IMR-90 (cell line): ENCODE data around the gene FGF5. TPM values are rescaled to one million over a fixed set of nuclear protein-coding genes. Genes with fewer than 3 reads are reported as not detected.

ENCODE experiments used
- ATAC-seq: fragments of 200-7000 bp; cut with Tn5 transposase; 2 replicates; pipeline ENCODE4 v1.9.1; 2020; ENCODE audit warnings: low read depth, mild to moderate bottlenecking, moderate library complexity
- BruUV-seq: library from RNA; stranded (reverse); fragments of 400-500 nt; replicated peaks from 2 replicates; lab custom pipeline; 2021; lab: Mats Ljungman, UMichigan
- CTCF ChIA-PET: fragments of 300-600 bp; formaldehyde crosslinking; extraction: SDS; loops from one replicate; lab custom pipeline; 2021; ENCODE audit warnings: antibody characterized with exemption; lab: Yijun Ruan, JAX
- POLR2A ChIA-PET: fragments of 300-600 bp; sonication (Branson Sonifier 250); formaldehyde crosslinking; loops from one replicate; lab custom pipeline; 2022; ENCODE audit warnings: antibody characterized with exemption; ENCODE audit not compliant: unreplicated experiment; lab: Charles Lee
- DNase-seq: peaks from one replicate; pipeline ENCODE4 v3.0.0; 2013
- H2AFZ ChIP-seq: replicated peaks from 2 replicates; pipeline ENCODE3; 2013; ENCODE audit warnings: low read length, mild to moderate bottlenecking; ENCODE audit not compliant: poor library complexity
- H2AK5ac ChIP-seq: 2 replicates; pipeline ENCODE4 v1.6.1; 2013; ENCODE audit warnings: low read depth, low read length, inconsistent platforms
- H2AK9ac ChIP-seq: replicated peaks from 2 replicates; pipeline ENCODE3; 2013; ENCODE audit warnings: mild to moderate bottlenecking, low read depth, low read length, moderate library complexity; ENCODE audit not compliant: poor library complexity
- H2BK120ac ChIP-seq: 2 replicates; pipeline ENCODE4 v1.6.1; 2013; ENCODE audit warnings: low read depth, low read length, inconsistent platforms
- H2BK15ac ChIP-seq: 3 replicates; pipeline ENCODE4 v1.6.1; 2013; ENCODE audit warnings: low read depth, low read length, inconsistent platforms
- H2BK20ac ChIP-seq: 2 replicates; pipeline ENCODE4 v1.6.1; 2013; ENCODE audit warnings: low read depth, mild to moderate bottlenecking, inconsistent platforms, low read length, moderate library complexity
- H2BK5ac ChIP-seq: 2 replicates; pipeline ENCODE4 v1.6.1; 2013; ENCODE audit warnings: mild to moderate bottlenecking, low read depth, low read length, inconsistent platforms; ENCODE audit not compliant: poor library complexity, severe bottlenecking
- H3K14ac ChIP-seq: replicated peaks from 2 replicates; pipeline ENCODE4 v1.6.1; 2013; ENCODE audit warnings: low read depth, low read length, inconsistent platforms
- H3K18ac ChIP-seq: 2 replicates; pipeline ENCODE4 v1.6.1; 2013; ENCODE audit warnings: low read depth, low read length, control low read depth
- H3K23ac ChIP-seq: 2 replicates; pipeline ENCODE4 v1.6.1; 2013; ENCODE audit warnings: low read depth, low read length, inconsistent platforms
- H3K27ac ChIP-seq: 2 replicates; pipeline ENCODE4 v1.5.1; 2013; ENCODE audit warnings: mild to moderate bottlenecking, control low read depth, low read length; ENCODE audit not compliant: insufficient read depth
- H3K27me3 ChIP-seq: 2 replicates; pipeline ENCODE4 v1.6.1; 2013; ENCODE audit warnings: low read length; ENCODE audit not compliant: control insufficient read depth, insufficient read depth
- H3K36me3 ChIP-seq: 2 replicates; pipeline ENCODE4 v1.6.1; 2013; ENCODE audit warnings: low read length, mixed read lengths; ENCODE audit not compliant: control insufficient read depth, insufficient read depth
- H3K4ac ChIP-seq: 2 replicates; pipeline ENCODE4 v1.6.1; 2013; ENCODE audit warnings: low read depth, low read length, inconsistent platforms
- H3K4me1 ChIP-seq: 2 replicates; pipeline ENCODE4 v1.6.1; 2013; ENCODE audit warnings: low read length, mixed read lengths; ENCODE audit not compliant: control insufficient read depth, insufficient read depth
- H3K4me2 ChIP-seq: 2 replicates; pipeline ENCODE4 v1.6.1; 2013; ENCODE audit warnings: low read depth, mild to moderate bottlenecking, control low read depth, low read length, moderate library complexity
- H3K4me3 ChIP-seq: 2 replicates; pipeline ENCODE4 v1.5.1; 2013; ENCODE audit warnings: low read depth, mild to moderate bottlenecking, control low read depth, low read length, moderate library complexity; ENCODE audit not compliant: insufficient read depth
- H3K56ac ChIP-seq: 2 replicates; pipeline ENCODE4 v1.6.1; 2013; ENCODE audit warnings: low read length, inconsistent platforms; ENCODE audit not compliant: insufficient read depth; ENCODE audit errors: extremely low read depth
- H3K79me1 ChIP-seq, 2 experiments: 2 replicates each; pipeline ENCODE4 v1.6.1; 2013; ENCODE audit warnings: low read length in 2 of 2, inconsistent platforms in 1 of 2, low read depth in 1 of 2
- H3K9ac ChIP-seq: 2 replicates; pipeline ENCODE4 v1.6.1; 2013; ENCODE audit warnings: low read depth, low read length, control low read depth
- H3K9me1 ChIP-seq: 2 replicates; pipeline ENCODE4 v1.6.1; 2013; ENCODE audit warnings: low read length, inconsistent platforms; ENCODE audit not compliant: insufficient read depth
- H3K9me3 ChIP-seq: 2 replicates; pipeline ENCODE4 v1.6.1; 2013; ENCODE audit warnings: low read length; ENCODE audit not compliant: control insufficient read depth, insufficient read depth
- H4K20me1 ChIP-seq: 2 replicates; pipeline ENCODE4 v1.6.1; 2013; ENCODE audit warnings: low read length, inconsistent platforms; ENCODE audit not compliant: insufficient read depth
- H4K5ac ChIP-seq: 2 replicates; pipeline ENCODE4 v1.6.1; 2013; ENCODE audit warnings: mild to moderate bottlenecking, low read depth, low read length, control low read depth
- H4K8ac ChIP-seq, 2 experiments: 2 replicates each; pipeline ENCODE4 v1.6.1; 2013; ENCODE audit warnings: low read depth in 2 of 2, low read length in 2 of 2, control low read depth in 1 of 2, inconsistent platforms in 1 of 2
- H4K91ac ChIP-seq: 2 replicates; pipeline ENCODE4 v1.6.1; 2013; ENCODE audit warnings: low read depth, low read length, inconsistent platforms; ENCODE audit not compliant: insufficient read depth
- CEBPB ChIP-seq: IDR thresholded peaks from 2 replicates; pipeline ENCODE4 v1.6.1; 2012; ENCODE audit warnings: low read depth, low read length, improper control_type of control experiment
- CHD1 ChIP-seq: IDR thresholded peaks from 2 replicates; pipeline ENCODE4 v1.6.1; 2012; ENCODE audit warnings: low read depth, low read length, improper control_type of control experiment
- CTCF ChIP-seq: conservative IDR thresholded peaks from 2 replicates; pipeline ENCODE4 v1.5.1; 2012; ENCODE audit warnings: mild to moderate bottlenecking, low read depth, low read length, improper control_type of control experiment
- MAFK ChIP-seq: IDR thresholded peaks from 2 replicates; pipeline ENCODE4 v1.6.1; 2012; ENCODE audit warnings: low read depth, low read length, improper control_type of control experiment
- MAZ ChIP-seq: IDR thresholded peaks from 2 replicates; pipeline ENCODE4 v1.6.1; 2012; ENCODE audit warnings: low read depth, mild to moderate bottlenecking, low read length, improper control_type of control experiment, moderate library complexity, borderline replicate concordance
- NFE2L2 ChIP-seq: fragments of 150-350 bp; IDR thresholded peaks from 2 replicates; pipeline ENCODE4 v1.6.1; 2016; ENCODE audit warnings: low read depth, mild to moderate bottlenecking, low read length
- RAD21 ChIP-seq: IDR thresholded peaks from 2 replicates; pipeline ENCODE4 v1.6.1; 2012; ENCODE audit warnings: low read length, improper control_type of control experiment
- WGBS, 2 experiments: methylation state at CpG; one replicate each; pipeline versions ENCODE4 v1.1.5 to v1.1.7; 2013; ENCODE audit warnings: missing lambda C conversion rate in 2 of 2; ENCODE audit not compliant: insufficient read length in 1 of 2; ENCODE audit errors: extremely low coverage in 2 of 2; 5-methylcytosine and 5-hydroxymethylcytosine counted together
- dilution Hi-C: fragments of 300-500 bp; cut with HindIII; formaldehyde crosslinking; loops from one replicate; pipeline ENCODE4 v1.14.3; 2018; ENCODE audit warnings: low sequenced_read_pairs; ENCODE audit not compliant: unreplicated experiment
- in situ Hi-C: fragments of 300-500 bp; cut with MboI; formaldehyde crosslinking; loops from 3 replicates; pipeline ENCODE4 v1.14.3; 2019; ENCODE audit warnings: low sequenced_read_pairs, inconsistent platforms, mixed read lengths
- intact Hi-C: fragments of 100-400 bp; cut with micrococcal nuclease; formaldehyde crosslinking; loops from 2 replicates; pipeline ENCODE4 v1.10.0; 2022
- polyA plus RNA-seq, 3 experiments: library from polyadenylated mRNA; depleted of rRNA; stranded (reverse); fragments of >200 nt; gene quantifications; 2 replicates each; pipeline ENCODE4 v1.2.3, GENCODE V29; 2012; ENCODE audit warnings: low replicate concordance in 1 of 3
- total RNA-seq: library from RNA; depleted of rRNA; stranded (reverse); fragments of >200 nt; gene quantifications from 2 replicates; pipeline ENCODE4 v1.2.3, GENCODE V29; 2012
- TF ChIP-seq, protein P1 (sequence below): fragments of 150-350 bp; IDR thresholded peaks from 2 replicates; pipeline ENCODE4 v1.6.1; 2017; ENCODE audit warnings: mild to moderate bottlenecking, antibody characterized with exemption, low read length, low read depth

The FGF5 gene
- total and polyA plus RNA-seq, 2 of the 4 experiments (the other 2 are of a cell fraction), result 18.6 to 42.1 TPM

GRCh38 chr4:80266902-80267380, 477 bp downstream of the FGF5 start:
- Histone ChIP-seq H4K5ac (peak overlapping the region; percentile 52), H4K8ac (peak overlapping the region; percentile 13 to 58; a peak in 3 of 4 replicates), H3K4ac (peak overlapping the region; percentile 80), H3K4me3 (peak overlapping the region; percentile 63), H2AK5ac (peak overlapping the region; percentile 63), H2AFZ (peak overlapping the region; percentile 88), H3K9ac (peak overlapping the region; percentile 90), H3K79me1 (peaks cover 5 to 22% of the 10 kb centered on the region in 2 experiments; a peak in 3 of 4 replicates), H3K9me1 (peaks cover 11% of the 10 kb centered on the region; the same call in 1 of the 2 replicates), H3K4me1 (peaks cover 8% of the 10 kb centered on the region), H3K9me3 (no peaks in the 10 kb centered on the region), H2BK5ac (peak overlapping the region; percentile 95), H3K27ac (peak overlapping the region; percentile 87), H3K23ac (peak overlapping the region; percentile 76), H3K56ac (peak overlapping the region; percentile 88), H2BK120ac (peak overlapping the region; percentile 82), H4K91ac (peak overlapping the region; percentile 72), H2AK9ac (peak overlapping the region; percentile 99), H3K36me3 (peaks cover 4% of the 10 kb centered on the region; the same call in 1 of the 2 replicates), H3K14ac (peak overlapping the region; percentile 73), H3K18ac (peak overlapping the region; percentile 43), H3K4me2 (peak overlapping the region; percentile 85), H4K20me1 (peaks cover 37% of the 10 kb centered on the region; the same call in 1 of the 2 replicates), H3K27me3 (no peaks in the 10 kb centered on the region), H2BK20ac (peak overlapping the region; percentile 22), H2BK15ac (peak overlapping the region; percentile 15; the same call in 1 of the 3 replicates)
- peak; percentile 59 for DNase-seq
- WGBS, 2 experiments, result 0% methylated on average over 3 of the region's 25 CpGs; no CpG with 5 or more reads in 1 of the 2 experiments
- peak; percentile 48 for ATAC-seq
- intact Hi-C loops (loop anchor here (1.0 to 5.0 kb wide), 5 partner anchors 29 to 1315 kb away; no protein-coding TSS in a partner anchor), in situ Hi-C loops (loop anchor here (5.0 kb wide), 1 partner anchor 45 kb away; no protein-coding TSS in a partner anchor), dilution Hi-C loops (no loop called here)
- POLR2A ChIA-PET, result interaction anchor here (0.5 to 1.4 kb wide), 2 partner anchors 25 to 40 kb away, joined by 4 to 9 read pairs; no protein-coding TSS in a partner anchor
- BruUV-seq, result TSS peak; percentile 58
- CTCF ChIA-PET, result interaction anchor here (1.3 to 2.6 kb wide), 6 partner anchors 28 to 56 kb away, joined by 3 to 8 read pairs (median 4); no protein-coding TSS in a partner anchor
- no peak for TF ChIP-seq NFE2L2
- TF ChIP-seq, protein P1, sequence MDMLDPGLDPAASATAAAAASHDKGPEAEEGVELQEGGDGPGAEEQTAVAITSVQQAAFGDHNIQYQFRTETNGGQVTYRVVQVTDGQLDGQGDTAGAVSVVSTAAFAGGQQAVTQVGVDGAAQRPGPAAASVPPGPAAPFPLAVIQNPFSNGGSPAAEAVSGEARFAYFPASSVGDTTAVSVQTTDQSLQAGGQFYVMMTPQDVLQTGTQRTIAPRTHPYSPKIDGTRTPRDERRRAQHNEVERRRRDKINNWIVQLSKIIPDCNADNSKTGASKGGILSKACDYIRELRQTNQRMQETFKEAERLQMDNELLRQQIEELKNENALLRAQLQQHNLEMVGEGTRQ, result no peak
- TF ChIP-seq MAZ, result no peak
- no peak for TF ChIP-seq RAD21
- TF ChIP-seq CTCF, result no peak
- no peak for TF ChIP-seq CHD1
- TF ChIP-seq CEBPB, result no peak
- TF ChIP-seq MAFK, result no peak
